Tibial artery (tissue), 4 donors: ENCODE measurements around the gene NLRP3.
"Not testable (repeated sequence)": the region's sequence is repeated elsewhere in the genome, so short reads cannot be mapped to it uniquely, and the experiment has no call there.

ENCODE experiments used
- DNase-seq, 2 donors: peaks; one replicate each; pipeline ENCODE4 v3.0.0-alpha.2; 2019
- H3K27ac ChIP-seq, 2 donors: fragments of 200-600 bp; sonication (generic) in 1 of 2; 1 replicate in 1 of 2; 2 replicates in 1 of 2; pipeline ENCODE4 v1.5.1; 2018 to 2019; ENCODE audit warnings: mild to moderate bottlenecking in 1 of 2
- H3K27me3 ChIP-seq, 2 donors: fragments of 200-600 bp; sonication (generic) in 1 of 2; one replicate each; pipeline versions ENCODE4 v1.5.1 to v1.6.0; 2016 to 2019
- H3K36me3 ChIP-seq, 3 donors: fragments of 200-600 bp; sonication (generic) in 2 of 3; one replicate each; pipeline ENCODE4 v1.5.1; 2016 to 2019; ENCODE audit warnings: mild to moderate bottlenecking in 2 of 3
- H3K4me1 ChIP-seq, 4 donors: fragments of 200-600 bp; sonication (generic) in 2 of 4; 1 replicate in 3 of 4; 2 replicates in 1 of 4; pipeline ENCODE4 v1.5.1; 2016 to 2019
- H3K4me3 ChIP-seq, 2 donors: fragments of 200-600 bp; sonication (generic) in 1 of 2; 1 replicate in 1 of 2; 2 replicates in 1 of 2; pipeline ENCODE4 v1.5.1; 2018 to 2019; ENCODE audit warnings: mild to moderate bottlenecking in 2 of 2
- H3K9me3 ChIP-seq, 3 donors: fragments of 200-600 bp; sonication (generic) in 1 of 3; one replicate each; pipeline ENCODE4 v1.5.1; 2016 to 2019
- intact Hi-C: fragments of 100-400 bp; cut with DNase I; formaldehyde crosslinking; loops from one replicate; pipeline ENCODE4 v1.15.0; 2023; ENCODE audit warnings: low total_unique reads
- TF ChIP-seq, protein P1 (sequence below), 2 experiments: fragments of 200-600 bp in 1 of 2; fragments of 450-650 bp in 1 of 2; IDR thresholded peaks; one replicate each; pipeline ENCODE4 v1.5.1; 2017 to 2019; ENCODE audit warnings: antibody characterized with exemption in 2 of 2, mild to moderate bottlenecking in 1 of 2, moderate library complexity in 1 of 2

The NLRP3 gene

DNA sequence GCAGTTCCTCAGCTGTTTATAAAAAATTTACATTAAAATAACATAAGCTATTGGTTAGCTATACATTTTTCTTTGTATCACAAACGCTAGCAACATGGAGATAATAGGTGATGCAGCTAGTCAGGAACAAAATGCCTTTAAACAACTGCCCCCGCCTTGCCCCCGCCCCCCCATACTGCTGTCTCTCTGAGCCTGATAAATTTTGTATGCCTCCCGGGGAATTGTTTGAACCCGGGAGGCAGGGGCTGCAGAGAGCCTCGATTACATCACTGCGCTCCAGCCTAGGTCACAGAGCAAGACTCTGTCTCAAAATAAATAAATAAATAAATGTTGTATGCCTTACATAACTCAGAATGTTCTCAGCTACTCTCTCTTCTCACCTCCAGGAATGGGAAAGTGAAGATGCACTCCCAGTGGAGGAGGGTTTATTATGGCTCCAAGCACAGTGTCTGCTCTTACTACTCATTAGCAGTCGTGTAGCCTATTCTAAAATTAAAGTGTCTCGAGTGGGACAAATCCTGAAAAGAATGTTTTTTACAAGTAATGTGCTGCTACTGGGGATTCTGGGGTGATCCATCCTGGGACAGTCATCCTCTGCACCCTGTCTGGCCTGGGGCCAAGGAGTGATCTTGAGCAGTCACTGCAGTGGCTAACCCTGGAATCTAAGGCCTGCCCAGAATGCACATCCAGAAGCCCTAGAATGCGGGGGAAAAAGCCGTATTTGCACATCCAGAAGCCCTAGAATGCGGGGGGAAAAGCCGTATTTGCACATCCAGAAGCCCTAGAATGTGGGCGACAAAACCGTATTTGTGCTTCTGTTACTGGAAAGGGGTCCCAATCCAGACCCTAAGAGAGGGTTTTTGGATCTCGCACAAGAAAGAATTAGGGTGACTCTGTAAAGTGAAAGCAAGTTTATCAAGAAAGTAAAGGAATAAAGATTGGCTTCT lies 44.9 kb upstream of the NLRP3 start:
- Histone ChIP-seq H3K9me3 (no peaks in the 10 kb centered on the region), H3K27me3 (no peaks in the 10 kb centered on the region), H3K4me1 (peaks cover 0 to 15% (median 10%) of the 10 kb centered on the region in 4 donors), H3K27ac (no peak overlapping the region), H3K36me3 (no peaks in the 10 kb centered on the region), H3K4me3 (no peak overlapping the region)
- TF ChIP-seq, protein P1, sequence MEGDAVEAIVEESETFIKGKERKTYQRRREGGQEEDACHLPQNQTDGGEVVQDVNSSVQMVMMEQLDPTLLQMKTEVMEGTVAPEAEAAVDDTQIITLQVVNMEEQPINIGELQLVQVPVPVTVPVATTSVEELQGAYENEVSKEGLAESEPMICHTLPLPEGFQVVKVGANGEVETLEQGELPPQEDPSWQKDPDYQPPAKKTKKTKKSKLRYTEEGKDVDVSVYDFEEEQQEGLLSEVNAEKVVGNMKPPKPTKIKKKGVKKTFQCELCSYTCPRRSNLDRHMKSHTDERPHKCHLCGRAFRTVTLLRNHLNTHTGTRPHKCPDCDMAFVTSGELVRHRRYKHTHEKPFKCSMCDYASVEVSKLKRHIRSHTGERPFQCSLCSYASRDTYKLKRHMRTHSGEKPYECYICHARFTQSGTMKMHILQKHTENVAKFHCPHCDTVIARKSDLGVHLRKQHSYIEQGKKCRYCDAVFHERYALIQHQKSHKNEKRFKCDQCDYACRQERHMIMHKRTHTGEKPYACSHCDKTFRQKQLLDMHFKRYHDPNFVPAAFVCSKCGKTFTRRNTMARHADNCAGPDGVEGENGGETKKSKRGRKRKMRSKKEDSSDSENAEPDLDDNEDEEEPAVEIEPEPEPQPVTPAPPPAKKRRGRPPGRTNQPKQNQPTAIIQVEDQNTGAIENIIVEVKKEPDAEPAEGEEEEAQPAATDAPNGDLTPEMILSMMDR (IDR thresholded peaks at IDR 0.05) = no peak
- intact Hi-C loops = loop anchor here (5.0 kb wide), 1 partner anchor 39 kb away; the partner anchor contains the start of gene ZNF496
- DNase-seq = no peak

DNA sequence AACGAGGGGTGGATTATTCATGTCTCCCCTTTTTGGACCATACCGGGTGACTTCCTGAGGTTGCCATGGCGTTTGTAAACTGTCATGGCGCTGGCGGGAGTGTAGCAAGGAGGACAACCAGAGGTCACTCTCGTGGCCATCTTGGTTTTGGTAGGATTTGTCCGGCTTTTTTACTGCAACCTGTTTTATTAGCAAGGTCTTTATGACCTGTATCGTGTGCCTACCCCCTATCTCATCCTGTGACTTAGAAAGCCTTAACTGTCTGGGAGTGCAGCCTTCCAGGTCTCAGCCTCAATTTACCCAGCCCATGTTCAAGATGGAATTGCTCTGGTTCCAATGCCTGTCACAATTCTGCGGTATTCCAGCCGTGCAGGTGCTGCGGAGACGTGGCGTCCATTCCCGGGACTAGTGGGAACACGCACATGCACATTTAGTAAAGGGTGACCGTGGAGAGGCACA lies 44.1 kb upstream of the NLRP3 start:
- Histone ChIP-seq H3K4me1 (peaks cover 0 to 15% (median 10%) of the 10 kb centered on the region in 4 donors), H3K27ac (no peak overlapping the region), H3K4me3 (no peak overlapping the region), H3K9me3 (no peaks in the 10 kb centered on the region), H3K36me3 (no peaks in the 10 kb centered on the region), H3K27me3 (no peaks in the 10 kb centered on the region)
- intact Hi-C loops = loop anchor here (5.0 kb wide), 1 partner anchor 40 kb away; the partner anchor contains the start of gene ZNF496
- TF ChIP-seq, protein P1 (IDR thresholded peaks at IDR 0.05) = no peak
- no peak for DNase-seq

DNA sequence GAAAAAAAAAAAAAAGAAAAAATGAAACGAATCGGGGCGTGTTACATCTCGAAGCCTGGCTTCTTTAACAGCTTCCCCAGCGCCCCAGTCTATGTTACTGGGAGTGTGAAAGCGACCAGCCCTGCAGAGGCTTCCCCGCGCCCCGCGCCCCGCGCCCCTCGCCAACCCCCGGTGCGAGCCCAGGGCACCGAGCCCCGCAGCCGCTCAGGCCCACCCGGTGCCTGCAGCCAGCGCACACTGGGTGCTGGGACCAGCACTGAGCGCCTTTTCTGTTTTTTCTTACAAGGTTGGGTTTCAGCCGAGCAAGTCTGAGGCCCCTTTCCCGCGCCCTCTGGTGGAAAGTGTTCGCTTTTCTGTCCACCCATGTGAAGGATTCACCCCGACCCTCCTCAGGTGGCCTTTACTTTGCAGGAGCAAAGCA lies 42.2 kb upstream of the NLRP3 start:
- Histone ChIP-seq H3K4me3 (peak overlapping the region in 1 of 2 donors; percentile 53), H3K27me3 (no peaks in the 10 kb centered on the region), H3K36me3 (no peaks in the 10 kb centered on the region), H3K9me3 (no peaks in the 10 kb centered on the region), H3K4me1 (peaks cover 0 to 4% (median 2%) of the 10 kb centered on the region in 4 donors), H3K27ac (no peak overlapping the region)
- peak in 1 of 2 donors; percentile 47 for DNase-seq
- intact Hi-C loops = loop anchor here (5.0 kb wide), 1 partner anchor 41 kb away; the partner anchor contains the start of gene ZNF496
- TF ChIP-seq, protein P1 (IDR thresholded peaks at IDR 0.05) = peak; percentile 37 to 46

DNA sequence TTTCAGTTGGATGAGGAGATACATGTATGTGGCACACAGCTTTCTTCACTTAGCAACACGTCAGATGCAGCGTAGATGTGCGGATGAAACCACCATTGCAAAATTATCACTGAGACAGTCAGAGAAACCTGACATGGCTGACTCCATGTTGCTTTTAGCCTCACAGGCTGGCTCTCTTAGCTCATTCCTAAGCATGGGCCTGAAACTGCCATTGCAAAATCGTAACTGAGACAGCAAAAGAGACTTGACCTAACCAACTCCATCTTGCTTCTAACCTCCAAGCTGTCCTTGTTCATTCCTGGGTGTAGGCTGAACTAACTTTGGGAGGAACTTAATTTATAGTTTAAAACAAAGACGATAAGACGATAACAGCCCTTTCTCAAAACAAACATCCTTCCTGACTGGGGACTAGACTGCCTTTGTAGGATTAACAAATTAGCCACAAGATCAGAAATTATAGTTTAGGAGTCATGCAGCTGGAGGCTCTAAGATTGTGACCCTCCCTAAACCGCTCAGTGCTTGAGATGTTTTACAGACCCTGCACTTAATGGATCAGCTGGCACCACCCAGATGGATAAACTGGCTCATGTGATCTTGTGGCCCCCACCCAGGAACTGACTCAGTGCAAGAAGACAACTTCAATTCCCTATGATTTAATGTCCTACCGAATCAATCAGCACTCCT lies 41.2 kb upstream of the NLRP3 start:
- H3K36me3 ChIP-seq, H3K27ac ChIP-seq, H3K4me1 ChIP-seq, H3K4me3 ChIP-seq, DNase-seq, H3K9me3 ChIP-seq, H3K27me3 ChIP-seq: not testable (repeated sequence)
- intact Hi-C loops = loop anchor here (5.0 kb wide), 1 partner anchor 42 kb away; the partner anchor contains the start of gene ZNF496

DNA sequence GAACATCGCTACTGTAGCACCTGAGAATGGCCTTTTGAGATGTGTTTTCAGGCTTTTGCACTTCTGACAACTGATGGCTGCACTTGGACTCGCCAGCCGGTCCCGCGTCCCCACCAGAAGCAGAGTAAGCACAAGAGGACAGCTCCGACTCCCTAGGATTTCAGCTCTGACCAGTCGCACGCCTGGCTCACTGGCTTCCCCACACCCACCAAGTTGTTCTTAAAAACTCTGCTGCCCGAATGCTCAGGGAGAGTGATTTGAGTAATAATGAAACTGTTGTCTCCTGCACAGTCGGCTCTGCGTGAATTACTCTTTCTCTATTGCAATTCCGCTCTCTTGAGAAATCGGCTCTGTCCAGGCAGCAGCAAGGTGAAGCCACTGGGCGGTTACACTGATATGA lies 40.2 kb upstream of the NLRP3 start:
- no peaks in the 10 kb centered on the region for H3K9me3 ChIP-seq
- H3K27me3 ChIP-seq = no peaks in the 10 kb centered on the region
- intact Hi-C loops = no loop called here
- H3K27ac ChIP-seq = no peak overlapping the region
- H3K36me3 ChIP-seq = no peaks in the 10 kb centered on the region
- peaks cover 0 to 4% (median 2%) of the 10 kb centered on the region in 4 donors for H3K4me1 ChIP-seq
- DNase-seq = no peak
- H3K4me3 ChIP-seq = no peak overlapping the region
- TF ChIP-seq, protein P1 (IDR thresholded peaks at IDR 0.05) = no peak
